Prostate gland (tissue), 2 donors: Measurements from ENCODE around the gene AGR3. TPM values are rescaled to one million over a fixed set of nuclear protein-coding genes. Genes with fewer than 3 reads are reported as not detected.
"Not testable (repeated sequence)": the region's sequence is repeated elsewhere in the genome, so short reads cannot be mapped to it uniquely, and the experiment has no call there.

ENCODE experiments used
- DNase-seq: peaks from one replicate; pipeline ENCODE4 v3.0.0-alpha.2; 2019; ENCODE audit warnings: low spot score
- H3K27ac ChIP-seq, 2 donors: fragments of 200-600 bp; sonication (generic); 2 replicates each; pipeline ENCODE4 v1.5.1; 2017 to 2019
- H3K27me3 ChIP-seq: fragments of 200-600 bp; sonication (generic); replicated peaks from 2 replicates; pipeline ENCODE4 v1.5.1; 2019; ENCODE audit not compliant: insufficient read depth
- H3K36me3 ChIP-seq, 2 donors: fragments of 200-600 bp; sonication (generic); 1 replicate in 1 of 2; 2 replicates in 1 of 2; pipeline versions ENCODE4 v1.5.1 to v1.8.1; 2017 to 2019
- H3K4me1 ChIP-seq: fragments of 200-600 bp; sonication (generic); replicated peaks from 2 replicates; pipeline ENCODE4 v1.5.1; 2019
- H3K4me3 ChIP-seq, 2 donors: fragments of 200-600 bp; sonication (generic); 2 replicates each; pipeline ENCODE4 v1.5.1; 2017 to 2019
- H3K9me3 ChIP-seq: fragments of 200-600 bp; sonication (generic); 2 replicates; pipeline ENCODE4 v1.5.1; 2017
- CTCF ChIP-seq, 4 experiments: fragments of 200-600 bp in 2 of 4; fragments of 450-650 bp in 2 of 4; sonication (generic) in 2 of 4; IDR thresholded peaks; 1 replicate in 3 of 4; 2 replicates in 1 of 4; pipeline ENCODE4 v1.5.1; 2016 to 2019; ENCODE audit warnings: antibody characterized with exemption in 4 of 4, mild to moderate bottlenecking in 2 of 4, moderate library complexity in 2 of 4
- POLR2A ChIP-seq: fragments of 450-650 bp; IDR thresholded peaks from one replicate; pipeline ENCODE4 v1.6.1; 2016; ENCODE audit warnings: antibody characterized with exemption, mild to moderate bottlenecking
- POLR2AphosphoS5 ChIP-seq: sonication (generic); formaldehyde crosslinking; IDR thresholded peaks from one replicate; pipeline ENCODE4 v1.6.1; 2017; ENCODE audit warnings: antibody characterized with exemption
- WGBS: methylation state at CpG from one replicate; pipeline ENCODE4 v1.1.5; 2018; 5-methylcytosine and 5-hydroxymethylcytosine counted together
- intact Hi-C: fragments of 100-400 bp; cut with DNase I; formaldehyde crosslinking; loops from one replicate; pipeline ENCODE4 v1.14.2; 2022
- total RNA-seq, 2 donors: library from RNA; depleted of rRNA; stranded (reverse); fragments of >200 nt; gene quantifications; one replicate each; pipeline ENCODE4 v1.1.0, GENCODE V29; 2016

AGR3 gene
- total RNA-seq, 2 donors from 2014 or later: 6.7 TPM; not detected in 1

GRCh38 chr7:16874066-16874465 is 7.7 kb downstream of the AGR3 start:
- Histone ChIP-seq H3K9me3 (no peaks in the 10 kb centered on the region), H3K4me1 (no peaks in the 10 kb centered on the region), H3K36me3 (no peaks in the 10 kb centered on the region), H3K27ac (no peak overlapping the region), H3K27me3 (no peaks in the 10 kb centered on the region), H3K4me3 (no peak overlapping the region)
- no peak for DNase-seq
- TF ChIP-seq POLR2AphosphoS5: no peak
- no peak for TF ChIP-seq CTCF (IDR thresholded peaks at IDR 0.05)
- no peak for TF ChIP-seq POLR2A
- intact Hi-C loops: no loop called here
- WGBS: 47% methylated on average over 4 of the region's 4 CpGs

DNA sequence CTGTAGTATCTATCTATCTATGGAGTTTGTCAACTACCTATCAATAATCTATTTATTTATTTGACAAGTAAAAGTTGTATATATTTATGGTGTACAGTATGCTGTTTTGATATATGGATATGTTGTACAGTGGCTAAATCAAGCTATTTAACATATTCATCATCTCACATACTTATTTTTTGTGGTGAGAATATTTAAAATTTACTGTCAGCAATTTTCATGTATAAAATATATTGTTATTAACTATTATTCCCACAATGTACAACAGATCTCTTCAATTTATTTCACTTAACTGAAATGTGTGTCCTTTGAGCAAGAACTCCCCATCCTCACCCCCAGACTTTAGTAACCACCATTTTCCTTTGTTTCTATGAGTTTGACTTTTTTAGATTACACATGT is 14.5 kb downstream of the AGR3 start:
- no peaks in the 10 kb centered on the region for H3K27me3 ChIP-seq
- no peaks in the 10 kb centered on the region for H3K36me3 ChIP-seq
- H3K4me3 ChIP-seq: no peak overlapping the region
- no peaks in the 10 kb centered on the region for H3K9me3 ChIP-seq
- intact Hi-C loops: no loop called here
- no peak for TF ChIP-seq CTCF (IDR thresholded peaks at IDR 0.05)
- no peak overlapping the region for H3K27ac ChIP-seq
- H3K4me1 ChIP-seq: no peaks in the 10 kb centered on the region
- DNase-seq: no peak

- H3K27ac ChIP-seq, H3K9me3 ChIP-seq, DNase-seq, H3K4me1 ChIP-seq, H3K36me3 ChIP-seq, intact Hi-C loops, H3K27me3 ChIP-seq, H3K4me3 ChIP-seq: not testable (repeated sequence)
- WGBS: 90% methylated on average over 11 of the region's 11 CpGs
These were observed 28.6 kb downstream of the AGR3 start for GRCh38 chr7:16853189-16853588.

DNA sequence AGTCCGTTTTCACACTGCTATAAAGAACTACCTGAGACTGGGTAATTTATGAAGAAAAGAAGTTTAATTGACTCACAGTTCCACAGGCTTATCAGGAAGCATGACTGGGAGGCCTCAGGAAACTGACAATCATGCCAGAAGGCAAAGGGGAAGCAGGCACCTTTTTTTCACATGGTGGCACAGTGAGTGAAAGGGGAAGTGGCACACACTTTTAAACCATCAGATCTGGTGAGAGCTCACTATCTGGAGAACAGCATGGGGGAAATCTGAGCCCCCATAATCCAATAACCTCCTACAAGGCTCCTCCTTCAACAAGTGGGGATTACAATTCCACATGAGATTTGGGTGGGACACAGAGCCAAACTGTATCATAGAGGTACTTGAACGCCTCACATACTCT is 30.0 kb downstream of the AGR3 start:
- no peak overlapping the region for H3K4me3 ChIP-seq
- TF ChIP-seq POLR2A: no peak
- H3K4me1 ChIP-seq: no peaks in the 10 kb centered on the region
- no peaks in the 10 kb centered on the region for H3K27me3 ChIP-seq
- no peaks in the 10 kb centered on the region for H3K36me3 ChIP-seq
- DNase-seq: no peak
- H3K9me3 ChIP-seq: no peaks in the 10 kb centered on the region
- intact Hi-C loops: no loop called here
- 73% methylated on average over 2 of the region's 2 CpGs for WGBS
- no peak overlapping the region for H3K27ac ChIP-seq

DNA sequence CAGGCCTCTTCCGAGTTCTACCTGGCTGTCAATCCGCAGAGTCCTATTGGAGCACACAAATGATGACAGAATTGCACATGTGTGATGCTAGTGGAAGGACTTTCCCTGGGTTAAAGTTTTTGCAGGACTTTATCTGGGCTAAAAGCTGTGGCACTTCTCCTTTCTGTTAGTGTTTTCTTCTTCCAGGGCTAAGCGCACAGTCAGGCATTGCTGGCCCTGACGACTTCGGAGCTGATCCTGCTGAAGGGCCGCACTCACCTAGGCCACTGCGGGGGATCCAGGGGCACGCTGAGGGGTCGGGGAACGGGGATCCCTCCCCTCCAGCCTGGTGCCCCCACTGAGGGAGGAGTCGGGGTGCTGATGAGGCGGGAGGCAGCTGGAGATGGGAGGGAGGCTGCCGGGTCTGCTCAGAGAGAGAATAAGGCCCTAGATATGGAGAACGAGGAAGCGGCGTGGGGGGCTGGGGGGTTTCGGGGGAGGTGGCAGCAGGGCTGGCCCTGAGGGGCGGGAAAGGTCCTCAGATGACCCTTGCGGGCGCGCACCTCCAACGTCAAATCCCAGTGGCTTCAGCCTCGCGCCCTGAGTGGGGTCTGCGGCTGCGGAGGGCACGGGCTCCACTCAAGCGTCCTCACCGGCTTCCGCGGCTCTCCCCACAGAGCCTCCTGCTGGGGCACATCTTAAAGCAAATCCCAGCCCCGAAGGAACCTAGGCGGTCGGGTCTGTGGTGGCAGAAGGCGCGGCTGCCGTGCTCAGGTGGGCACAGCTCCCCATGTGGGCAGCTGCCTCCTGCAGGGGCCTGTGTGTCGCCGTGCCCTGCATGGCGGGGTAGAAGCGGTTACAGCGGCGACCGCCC is 30.9 kb downstream of the AGR3 start:
- Histone ChIP-seq H3K4me1 (no peaks in the 10 kb centered on the region), H3K36me3 (no peaks in the 10 kb centered on the region), H3K4me3 (no peak overlapping the region), H3K27me3 (no peaks in the 10 kb centered on the region), H3K27ac (no peak overlapping the region), H3K9me3 (no peaks in the 10 kb centered on the region)
- TF ChIP-seq POLR2AphosphoS5 (no peak), CTCF (IDR thresholded peaks at IDR 0.05) (no peak), POLR2A (no peak)
- 89% methylated on average over 39 of the region's 44 CpGs for WGBS
- intact Hi-C loops: no loop called here
- DNase-seq: no peak
